ENCODE data around the gene ZDHHC21. TPM values are rescaled to one million over a fixed set of nuclear protein-coding genes. Genes with fewer than 3 reads are reported as not detected.
"Not testable (repeated sequence)": the region's sequence is repeated elsewhere in the genome, so short reads cannot be mapped to it uniquely, and the experiment has no call there.

Gene ZDHHC21
- total and polyA plus RNA-seq, 9 donors: 7.8 to 16.4 (median 11.1) TPM

- H3K9me3 ChIP-seq (replicated peaks; ENCODE audit: control insufficient read depth, low read depth, low read length): no peaks in the 10 kb centered on the region
- H3K27ac ChIP-seq (ENCODE audit: low read length): no peak overlapping the region
- no peak overlapping the region for H3K4me3 ChIP-seq (ENCODE audit: low read length)
- H3K36me3 ChIP-seq (ENCODE audit: control insufficient read depth, insufficient read depth, low read length): peaks cover 20% of the 10 kb centered on the region
- H3K27me3 ChIP-seq (ENCODE audit: control insufficient read depth, insufficient read depth, low read length): no peaks in the 10 kb centered on the region
- no peak for DNase-seq
- H3K4me1 ChIP-seq (ENCODE audit: control insufficient read depth, insufficient read depth, low read length): no peaks in the 10 kb centered on the region
- 97% methylated on average over 6 of the region's 12 CpGs for WGBS (ENCODE audit: insufficient coverage)
Measured at GRCh38 chr9:14687042-14687719, 6.1 kb downstream of the ZDHHC21 start.

- no peaks in the 10 kb centered on the region for H3K27me3 ChIP-seq (ENCODE audit: control insufficient read depth, insufficient read depth, low read length)
- no peak overlapping the region for H3K27ac ChIP-seq (ENCODE audit: low read length)
- no peak for DNase-seq
- H3K4me1 ChIP-seq (ENCODE audit: control insufficient read depth, insufficient read depth, low read length): no peaks in the 10 kb centered on the region
- no peak overlapping the region for H3K4me3 ChIP-seq (ENCODE audit: low read length)
- H3K36me3 ChIP-seq (ENCODE audit: control insufficient read depth, insufficient read depth, low read length): peaks cover 20% of the 10 kb centered on the region
- no peaks in the 10 kb centered on the region for H3K9me3 ChIP-seq (replicated peaks; ENCODE audit: control insufficient read depth, low read depth, low read length)
Measured at GRCh38 chr9:14686168-14686567, 7.1 kb downstream of the ZDHHC21 start.

- not testable (repeated sequence) for H3K9me3 ChIP-seq (replicated peaks; ENCODE audit: control insufficient read depth, low read depth, low read length); H3K27me3 ChIP-seq (ENCODE audit: control insufficient read depth, insufficient read depth, low read length); H3K4me1 ChIP-seq (ENCODE audit: control insufficient read depth, insufficient read depth, low read length); H3K4me3 ChIP-seq (ENCODE audit: low read length); DNase-seq; H3K27ac ChIP-seq (ENCODE audit: low read length)
- H3K36me3 ChIP-seq (ENCODE audit: control insufficient read depth, insufficient read depth, low read length): peaks cover 12% of the 10 kb centered on the region
- 71% methylated on average over 1 of the region's 4 CpGs for WGBS (ENCODE audit: insufficient coverage)
Measured at GRCh38 chr9:14682616-14683015, 10.6 kb downstream of the ZDHHC21 start.

- H3K27ac ChIP-seq (ENCODE audit: low read length): no peak overlapping the region
- no peaks in the 10 kb centered on the region for H3K27me3 ChIP-seq (ENCODE audit: control insufficient read depth, insufficient read depth, low read length)
Measured at GRCh38 chr9:14678776-14679175, 14.5 kb downstream of the ZDHHC21 start.

GRCh38 chr9:14677872-14678271 lies 15.4 kb downstream of the ZDHHC21 start:
- H3K27ac ChIP-seq (ENCODE audit: low read length): no peak overlapping the region
- H3K4me3 ChIP-seq (ENCODE audit: low read length): no peak overlapping the region
- no peaks in the 10 kb centered on the region for H3K36me3 ChIP-seq (ENCODE audit: control insufficient read depth, insufficient read depth, low read length)
- 97% methylated on average over 6 of the region's 6 CpGs for WGBS (ENCODE audit: insufficient coverage)
- H3K9me3 ChIP-seq (replicated peaks; ENCODE audit: control insufficient read depth, low read depth, low read length): no peaks in the 10 kb centered on the region
- no peaks in the 10 kb centered on the region for H3K27me3 ChIP-seq (ENCODE audit: control insufficient read depth, insufficient read depth, low read length)
- DNase-seq: no peak
- H3K4me1 ChIP-seq (ENCODE audit: control insufficient read depth, insufficient read depth, low read length): no peaks in the 10 kb centered on the region

More at GRCh38 chr9:14678776-14679175, 14.5 kb downstream of the ZDHHC21 start:
- no peak for DNase-seq
- Histone ChIP-seq H3K9me3 (replicated peaks; ENCODE audit: control insufficient read depth, low read depth, low read length) (no peaks in the 10 kb centered on the region), H3K36me3 (ENCODE audit: control insufficient read depth, insufficient read depth, low read length) (no peaks in the 10 kb centered on the region), H3K4me1 (ENCODE audit: control insufficient read depth, insufficient read depth, low read length) (no peaks in the 10 kb centered on the region), H3K4me3 (ENCODE audit: low read length) (no peak overlapping the region)
- no CpG with 5 or more reads among the region's 3 CpGs for WGBS (ENCODE audit: insufficient coverage)

- Histone ChIP-seq H3K27me3 (ENCODE audit: control insufficient read depth, insufficient read depth, low read length) (no peaks in the 10 kb centered on the region), H3K36me3 (ENCODE audit: control insufficient read depth, insufficient read depth, low read length) (peaks cover under 1% of the 10 kb centered on the region), H3K4me3 (ENCODE audit: low read length) (no peak overlapping the region), H3K4me1 (ENCODE audit: control insufficient read depth, insufficient read depth, low read length) (no peaks in the 10 kb centered on the region), H3K27ac (ENCODE audit: low read length) (no peak overlapping the region), H3K9me3 (replicated peaks; ENCODE audit: control insufficient read depth, low read depth, low read length) (no peaks in the 10 kb centered on the region)
- DNase-seq: no peak
- no CpG with 5 or more reads among the region's 2 CpGs for WGBS (ENCODE audit: insufficient coverage)
Measured at GRCh38 chr9:14677396-14677795, 15.8 kb downstream of the ZDHHC21 start.

GRCh38 chr9:14674630-14675029 lies 18.6 kb downstream of the ZDHHC21 start:
- H3K27me3 ChIP-seq (ENCODE audit: control insufficient read depth, insufficient read depth, low read length): no peaks in the 10 kb centered on the region
- no peak for DNase-seq
- WGBS (ENCODE audit: insufficient coverage): no CpG with 5 or more reads among the region's 3 CpGs
- H3K4me3 ChIP-seq (ENCODE audit: low read length): no peak overlapping the region
- H3K4me1 ChIP-seq (ENCODE audit: control insufficient read depth, insufficient read depth, low read length): no peaks in the 10 kb centered on the region
- peaks cover 3% of the 10 kb centered on the region for H3K36me3 ChIP-seq (ENCODE audit: control insufficient read depth, insufficient read depth, low read length)
- no peaks in the 10 kb centered on the region for H3K9me3 ChIP-seq (replicated peaks; ENCODE audit: control insufficient read depth, low read depth, low read length)
- H3K27ac ChIP-seq (ENCODE audit: low read length): no peak overlapping the region

- DNase-seq: peak; percentile 11
- Histone ChIP-seq H3K27me3 (ENCODE audit: control insufficient read depth, insufficient read depth, low read length) (no peaks in the 10 kb centered on the region), H3K27ac (ENCODE audit: low read length) (no peak overlapping the region), H3K4me1 (ENCODE audit: control insufficient read depth, insufficient read depth, low read length) (no peaks in the 10 kb centered on the region), H3K9me3 (replicated peaks; ENCODE audit: control insufficient read depth, low read depth, low read length) (no peaks in the 10 kb centered on the region), H3K36me3 (ENCODE audit: control insufficient read depth, insufficient read depth, low read length) (peaks cover 3% of the 10 kb centered on the region), H3K4me3 (ENCODE audit: low read length) (no peak overlapping the region)
- WGBS (ENCODE audit: insufficient coverage): no CpG with 5 or more reads among the region's 3 CpGs
Measured at GRCh38 chr9:14671377-14671776, 21.9 kb downstream of the ZDHHC21 start.

GRCh38 chr9:14670718-14671117 lies 22.5 kb downstream of the ZDHHC21 start:
- DNase-seq: no peak
- H3K4me1 ChIP-seq (ENCODE audit: control insufficient read depth, insufficient read depth, low read length): no peaks in the 10 kb centered on the region
- no peak overlapping the region for H3K4me3 ChIP-seq (ENCODE audit: low read length)
- no CpG with 5 or more reads among the region's 1 CpG for WGBS (ENCODE audit: insufficient coverage)
- H3K9me3 ChIP-seq (replicated peaks; ENCODE audit: control insufficient read depth, low read depth, low read length): no peaks in the 10 kb centered on the region
- no peak overlapping the region for H3K27ac ChIP-seq (ENCODE audit: low read length)
- peaks cover 3% of the 10 kb centered on the region for H3K36me3 ChIP-seq (ENCODE audit: control insufficient read depth, insufficient read depth, low read length)
- no peaks in the 10 kb centered on the region for H3K27me3 ChIP-seq (ENCODE audit: control insufficient read depth, insufficient read depth, low read length)

GRCh38 chr9:14664022-14664421 lies 29.2 kb downstream of the ZDHHC21 start:
- not testable (repeated sequence) for H3K4me3 ChIP-seq (ENCODE audit: low read length); H3K27me3 ChIP-seq (ENCODE audit: control insufficient read depth, insufficient read depth, low read length); DNase-seq; H3K27ac ChIP-seq (ENCODE audit: low read length); H3K9me3 ChIP-seq (replicated peaks; ENCODE audit: control insufficient read depth, low read depth, low read length); H3K4me1 ChIP-seq (ENCODE audit: control insufficient read depth, insufficient read depth, low read length); H3K36me3 ChIP-seq (ENCODE audit: control insufficient read depth, insufficient read depth, low read length)
- no CpG with 5 or more reads among the region's 30 CpGs for WGBS (ENCODE audit: insufficient coverage)

- H3K27ac ChIP-seq (ENCODE audit: low read length): no peak overlapping the region
- H3K36me3 ChIP-seq (ENCODE audit: control insufficient read depth, insufficient read depth, low read length): peaks cover 3% of the 10 kb centered on the region
- no peak for DNase-seq
- no peaks in the 10 kb centered on the region for H3K9me3 ChIP-seq (replicated peaks; ENCODE audit: control insufficient read depth, low read depth, low read length)
- H3K27me3 ChIP-seq (ENCODE audit: control insufficient read depth, insufficient read depth, low read length): no peaks in the 10 kb centered on the region
- no CpG with 5 or more reads among the region's 3 CpGs for WGBS (ENCODE audit: insufficient coverage)
- H3K4me3 ChIP-seq (ENCODE audit: low read length): no peak overlapping the region
- H3K4me1 ChIP-seq (ENCODE audit: control insufficient read depth, insufficient read depth, low read length): no peaks in the 10 kb centered on the region
Measured at GRCh38 chr9:14662060-14662453, 31.2 kb downstream of the ZDHHC21 start.
